ENCODE data around the gene EPHA4. TPM values are rescaled to one million over a fixed set of nuclear protein-coding genes. Genes with fewer than 3 reads are reported as not detected.

The EPHA4 gene
- polyA plus RNA-seq, 1 of the 3 experiments (the other 2 are of a cell fraction): 0.90 TPM

DNA sequence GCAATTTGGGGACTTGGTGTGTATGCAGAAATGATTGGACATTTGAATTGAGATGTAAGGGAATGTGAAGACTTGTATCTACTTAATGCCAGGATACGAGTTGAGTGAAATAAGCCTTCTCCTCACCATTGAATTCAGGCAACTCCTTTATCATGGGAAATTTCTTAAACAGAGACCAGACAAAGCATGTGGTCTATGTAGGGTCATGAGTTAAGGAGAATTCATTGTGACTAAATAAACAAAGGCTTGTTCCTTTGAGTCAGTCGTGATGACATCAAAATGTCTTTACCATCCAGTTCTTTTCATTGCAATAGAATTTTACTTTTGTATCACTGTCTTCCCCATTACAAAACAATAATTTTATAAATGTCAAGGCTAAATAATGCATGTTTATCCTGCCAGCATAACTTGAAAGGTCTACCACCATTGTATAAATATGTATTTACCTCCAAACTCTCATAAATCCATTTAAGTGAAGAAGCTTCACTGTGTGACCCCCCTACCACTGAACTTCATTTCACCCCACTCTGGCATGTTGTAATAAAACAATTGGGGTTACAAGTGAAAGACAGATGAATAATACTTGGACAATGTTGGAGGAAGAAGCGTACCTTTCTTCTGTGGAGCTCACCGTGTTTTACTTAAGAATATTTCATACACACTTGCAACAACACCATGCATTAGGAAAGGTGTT, 149.4 kb downstream of the EPHA4 start:
- Histone ChIP-seq H3K9ac (no peak overlapping the region), H3K36me3 (replicated peaks in 1 of 2; ENCODE audit: control insufficient read depth in 1 of 2, insufficient read depth in 2 of 2, low read length in 1 of 2) (no peaks in the 10 kb centered on the region), H3K9me2 (no peaks in the 10 kb centered on the region), H3K27ac (ENCODE audit: low read depth in 2 of 2, low read length in 1 of 2) (no peak overlapping the region), H3K79me2 (ENCODE audit: insufficient read depth) (no peaks in the 10 kb centered on the region), H3K27me3 (ENCODE audit: insufficient read depth) (no peaks in the 10 kb centered on the region), H2AFZ (ENCODE audit: low read depth) (no peak overlapping the region), H4K20me1 (ENCODE audit: insufficient read depth) (no peaks in the 10 kb centered on the region), H3F3A (replicated peaks; ENCODE audit: insufficient read depth) (no peaks in the 10 kb centered on the region), H3K4me1 (ENCODE audit: control insufficient read depth in 1 of 2, insufficient read depth in 2 of 2, low read depth in 1 of 2, low read length in 1 of 2) (no peaks in the 10 kb centered on the region), H3K9me3 (no peaks in the 10 kb centered on the region), H3K4me3 (ENCODE audit: low read depth in 2 of 2, low read length in 1 of 2) (no peak overlapping the region), H3K4me2 (no peak overlapping the region)
- TF ChIP-seq, protein P1, sequence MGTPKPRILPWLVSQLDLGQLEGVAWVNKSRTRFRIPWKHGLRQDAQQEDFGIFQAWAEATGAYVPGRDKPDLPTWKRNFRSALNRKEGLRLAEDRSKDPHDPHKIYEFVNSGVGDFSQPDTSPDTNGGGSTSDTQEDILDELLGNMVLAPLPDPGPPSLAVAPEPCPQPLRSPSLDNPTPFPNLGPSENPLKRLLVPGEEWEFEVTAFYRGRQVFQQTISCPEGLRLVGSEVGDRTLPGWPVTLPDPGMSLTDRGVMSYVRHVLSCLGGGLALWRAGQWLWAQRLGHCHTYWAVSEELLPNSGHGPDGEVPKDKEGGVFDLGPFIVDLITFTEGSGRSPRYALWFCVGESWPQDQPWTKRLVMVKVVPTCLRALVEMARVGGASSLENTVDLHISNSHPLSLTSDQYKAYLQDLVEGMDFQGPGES (IDR thresholded peaks at IDR 0.05; ENCODE audit: low read depth, low read length): no peak
- TF ChIP-seq, protein P2, sequence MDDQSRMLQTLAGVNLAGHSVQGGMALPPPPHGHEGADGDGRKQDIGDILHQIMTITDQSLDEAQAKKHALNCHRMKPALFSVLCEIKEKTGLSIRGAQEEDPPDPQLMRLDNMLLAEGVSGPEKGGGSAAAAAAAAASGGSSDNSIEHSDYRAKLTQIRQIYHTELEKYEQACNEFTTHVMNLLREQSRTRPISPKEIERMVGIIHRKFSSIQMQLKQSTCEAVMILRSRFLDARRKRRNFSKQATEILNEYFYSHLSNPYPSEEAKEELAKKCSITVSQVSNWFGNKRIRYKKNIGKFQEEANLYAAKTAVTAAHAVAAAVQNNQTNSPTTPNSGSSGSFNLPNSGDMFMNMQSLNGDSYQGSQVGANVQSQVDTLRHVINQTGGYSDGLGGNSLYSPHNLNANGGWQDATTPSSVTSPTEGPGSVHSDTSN (IDR thresholded peaks at IDR 0.05): no peak
- TF ChIP-seq, protein P3, sequence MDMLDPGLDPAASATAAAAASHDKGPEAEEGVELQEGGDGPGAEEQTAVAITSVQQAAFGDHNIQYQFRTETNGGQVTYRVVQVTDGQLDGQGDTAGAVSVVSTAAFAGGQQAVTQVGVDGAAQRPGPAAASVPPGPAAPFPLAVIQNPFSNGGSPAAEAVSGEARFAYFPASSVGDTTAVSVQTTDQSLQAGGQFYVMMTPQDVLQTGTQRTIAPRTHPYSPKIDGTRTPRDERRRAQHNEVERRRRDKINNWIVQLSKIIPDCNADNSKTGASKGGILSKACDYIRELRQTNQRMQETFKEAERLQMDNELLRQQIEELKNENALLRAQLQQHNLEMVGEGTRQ (IDR thresholded peaks at IDR 0.05; ENCODE audit: borderline replicate concordance, low read depth, low read length): no peak
- TF ChIP-seq SIN3A (IDR thresholded peaks at IDR 0.05; ENCODE audit: borderline replicate concordance, low read depth, low read length) (no peak), TEAD4 (IDR thresholded peaks at IDR 0.05; ENCODE audit: borderline replicate concordance, insufficient read depth) (no peak), FOXM1 (IDR thresholded peaks at IDR 0.05; ENCODE audit: low read depth) (no peak), RFX5 (IDR thresholded peaks at IDR 0.05; ENCODE audit: low read length) (no peak), EP300 (IDR thresholded peaks at IDR 0.05; ENCODE audit: borderline replicate concordance in 1 of 2, low read depth in 1 of 2, low read length in 1 of 2) (no peak), NRF1 (IDR thresholded peaks at IDR 0.05; ENCODE audit: low read depth, low read length) (no peak)
- TF ChIP-seq, protein P4, sequence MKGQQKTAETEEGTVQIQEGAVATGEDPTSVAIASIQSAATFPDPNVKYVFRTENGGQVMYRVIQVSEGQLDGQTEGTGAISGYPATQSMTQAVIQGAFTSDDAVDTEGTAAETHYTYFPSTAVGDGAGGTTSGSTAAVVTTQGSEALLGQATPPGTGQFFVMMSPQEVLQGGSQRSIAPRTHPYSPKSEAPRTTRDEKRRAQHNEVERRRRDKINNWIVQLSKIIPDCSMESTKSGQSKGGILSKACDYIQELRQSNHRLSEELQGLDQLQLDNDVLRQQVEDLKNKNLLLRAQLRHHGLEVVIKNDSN (IDR thresholded peaks at IDR 0.05; ENCODE audit: borderline replicate concordance, low read depth): no peak
- WGBS (ENCODE audit: low lambda C conversion rate): 5% methylated on average over 4 of the region's 4 CpGs
- DNase-seq: no peak
- POLR2A ChIA-PET: no interaction called here
- CTCF ChIA-PET: no interaction called here

DNA sequence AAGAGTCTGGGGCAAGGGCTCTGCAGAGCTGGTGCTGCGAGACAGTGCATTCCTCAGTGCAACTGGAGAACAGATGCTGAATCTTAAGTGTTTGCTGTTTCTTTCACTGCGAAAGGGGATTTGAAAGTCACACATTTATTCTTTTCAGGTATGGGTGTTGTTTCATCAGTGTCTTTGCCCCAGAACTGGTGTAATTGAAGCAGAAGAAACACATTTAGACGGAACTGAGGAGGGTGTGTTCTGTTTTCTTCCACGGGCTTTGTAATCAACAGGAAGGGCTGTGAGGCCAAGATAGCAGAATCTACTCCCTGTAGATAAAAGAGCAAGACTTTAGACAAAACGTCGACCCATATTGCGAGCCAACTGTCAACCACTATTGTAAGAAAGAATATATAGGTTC, 151.9 kb downstream of the EPHA4 start:
- Histone ChIP-seq H2AFZ (ENCODE audit: low read depth) (no peak overlapping the region), H3K9me3 (no peaks in the 10 kb centered on the region), H3K4me2 (no peak overlapping the region), H3F3A (replicated peaks; ENCODE audit: insufficient read depth) (no peaks in the 10 kb centered on the region), H4K20me1 (ENCODE audit: insufficient read depth) (no peaks in the 10 kb centered on the region), H3K79me2 (ENCODE audit: insufficient read depth) (no peaks in the 10 kb centered on the region), H3K4me3 (ENCODE audit: low read depth in 2 of 2, low read length in 1 of 2) (no peak overlapping the region), H3K27me3 (ENCODE audit: insufficient read depth) (no peaks in the 10 kb centered on the region), H3K36me3 (replicated peaks in 1 of 2; ENCODE audit: control insufficient read depth in 1 of 2, insufficient read depth in 2 of 2, low read length in 1 of 2) (no peaks in the 10 kb centered on the region), H3K9ac (no peak overlapping the region), H3K4me1 (ENCODE audit: control insufficient read depth in 1 of 2, insufficient read depth in 2 of 2, low read depth in 1 of 2, low read length in 1 of 2) (no peaks in the 10 kb centered on the region), H3K27ac (ENCODE audit: low read depth in 2 of 2, low read length in 1 of 2) (no peak overlapping the region), H3K9me2 (no peaks in the 10 kb centered on the region)
- no peak for DNase-seq
- TF ChIP-seq YY1 (IDR thresholded peaks at IDR 0.05; ENCODE audit: low read depth) (no peak), NFIC (IDR thresholded peaks at IDR 0.05; ENCODE audit: borderline replicate concordance) (no peak), MEF2A (IDR thresholded peaks at IDR 0.05; ENCODE audit: borderline replicate concordance, low read depth) (no peak)
- ChIA-PET CTCF (no interaction called here), POLR2A (no interaction called here)
- WGBS (ENCODE audit: low lambda C conversion rate): 22% methylated on average over 7 of the region's 7 CpGs
